HG02852 (cell line): ENCODE measurements around the gene DDIT3.

ENCODE experiments used
- ATAC-seq: cut with Tn5 transposase; IDR thresholded peaks from one replicate; pipeline ENCODE4 v1.9.1; 2021; ENCODE audit warnings: mild to moderate bottlenecking, moderate library complexity; ENCODE audit not compliant: unreplicated experiment

The DDIT3 gene

GRCh38 chr12:57470286-57470969 is 49.9 kb downstream of the DDIT3 start:
- ATAC-seq = no peak

- ATAC-seq = no peak
These were observed 50.8 kb downstream of the DDIT3 start for GRCh38 chr12:57469296-57470164.

- ATAC-seq = no peak
These were observed 52.4 kb downstream of the DDIT3 start for GRCh38 chr12:57467915-57468314.

GRCh38 chr12:57467212-57467874 is 53.0 kb downstream of the DDIT3 start:
- no peak for ATAC-seq
